ENCODE data around the gene AKT1.

DNA sequence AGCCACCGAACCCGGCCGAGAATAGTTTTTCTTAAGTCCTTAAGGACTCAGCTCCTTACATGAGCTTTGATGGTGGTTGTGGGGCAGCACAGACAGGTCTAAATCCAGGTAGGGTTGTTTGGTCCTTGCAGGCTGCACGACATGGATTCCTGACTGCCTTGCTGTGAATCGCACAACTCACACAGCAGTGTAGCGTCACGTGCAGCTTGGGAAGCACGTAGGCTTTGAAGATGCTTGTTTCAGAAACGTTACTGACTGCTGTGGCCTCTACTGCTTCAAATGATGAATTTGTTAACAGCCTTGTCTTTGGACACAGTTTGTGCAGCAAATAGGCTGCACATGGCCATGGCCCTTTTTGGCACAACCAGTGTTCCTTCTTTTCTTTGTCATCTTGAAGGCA, 35.2 kb upstream of the AKT1 start:
- TF ChIP-seq, protein P1, sequence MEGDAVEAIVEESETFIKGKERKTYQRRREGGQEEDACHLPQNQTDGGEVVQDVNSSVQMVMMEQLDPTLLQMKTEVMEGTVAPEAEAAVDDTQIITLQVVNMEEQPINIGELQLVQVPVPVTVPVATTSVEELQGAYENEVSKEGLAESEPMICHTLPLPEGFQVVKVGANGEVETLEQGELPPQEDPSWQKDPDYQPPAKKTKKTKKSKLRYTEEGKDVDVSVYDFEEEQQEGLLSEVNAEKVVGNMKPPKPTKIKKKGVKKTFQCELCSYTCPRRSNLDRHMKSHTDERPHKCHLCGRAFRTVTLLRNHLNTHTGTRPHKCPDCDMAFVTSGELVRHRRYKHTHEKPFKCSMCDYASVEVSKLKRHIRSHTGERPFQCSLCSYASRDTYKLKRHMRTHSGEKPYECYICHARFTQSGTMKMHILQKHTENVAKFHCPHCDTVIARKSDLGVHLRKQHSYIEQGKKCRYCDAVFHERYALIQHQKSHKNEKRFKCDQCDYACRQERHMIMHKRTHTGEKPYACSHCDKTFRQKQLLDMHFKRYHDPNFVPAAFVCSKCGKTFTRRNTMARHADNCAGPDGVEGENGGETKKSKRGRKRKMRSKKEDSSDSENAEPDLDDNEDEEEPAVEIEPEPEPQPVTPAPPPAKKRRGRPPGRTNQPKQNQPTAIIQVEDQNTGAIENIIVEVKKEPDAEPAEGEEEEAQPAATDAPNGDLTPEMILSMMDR (IDR thresholded peaks at IDR 0.05; ENCODE audit: insufficient read depth, low read depth, low read length), result no peak
- TF ChIP-seq EZH2 (IDR thresholded peaks at IDR 0.05; ENCODE audit: insufficient read depth, low read length), result no peak
